SK-N-SH (cell line): ENCODE measurements around the gene CARMIL3. TPM values are rescaled to one million over a fixed set of nuclear protein-coding genes. Genes with fewer than 3 reads are reported as not detected.

Source experiments
- CTCF ChIA-PET: fragments of 300-600, 350-600 bp; formaldehyde crosslinking; extraction: SDS; loops from one replicate; lab custom pipeline; 2021; lab: Yijun Ruan, JAX
- POLR2A ChIA-PET: fragments of 350-600 bp; sonication (Branson Sonifier 250); formaldehyde crosslinking; extraction: SDS; loops from one replicate; lab custom pipeline; 2020; ENCODE audit warnings: antibody characterized with exemption, inconsistent platforms; lab: Yijun Ruan, JAX
- DNase-seq: peaks from one replicate; pipeline ENCODE4 v3.0.0; 2012
- H2AFZ ChIP-seq: fragments of 200-600 bp; sonication (generic); 2 replicates; pipeline ENCODE4 v1.8.1; 2016; ENCODE audit warnings: antibody characterized with exemption, mild to moderate bottlenecking, low read depth
- H3F3A ChIP-seq: fragments of 200-600 bp; sonication (generic); replicated peaks from 2 replicates; pipeline ENCODE3; 2016; ENCODE audit warnings: antibody characterized with exemption, mild to moderate bottlenecking; ENCODE audit not compliant: insufficient read depth
- H3K27ac ChIP-seq, 2 experiments: fragments of 200-500 bp in 1 of 2; fragments of 200-600 bp in 1 of 2; sonication (Bioruptor generic) in 1 of 2; sonication (generic), shearing (Covaris generic) in 1 of 2; 2 replicates each; pipeline versions ENCODE4 v1.5.1 to v1.6.1; 2014 to 2016; ENCODE audit warnings: low read depth in 2 of 2, inconsistent platforms in 1 of 2, low read length in 1 of 2, mild to moderate bottlenecking in 1 of 2, mixed read lengths in 1 of 2
- H3K27me3 ChIP-seq: fragments of 200-600 bp; sonication (generic), shearing (Covaris generic); 2 replicates; pipeline ENCODE4 v1.6.1; 2016; ENCODE audit warnings: mixed run types; ENCODE audit not compliant: insufficient read depth
- H3K36me3 ChIP-seq, 2 experiments: fragments of 200-500 bp in 1 of 2; fragments of 200-600 bp in 1 of 2; sonication (Bioruptor generic) in 1 of 2; sonication (generic) in 1 of 2; replicated peaks in 1 of 2; 2 replicates each; pipeline versions ENCODE3 to v1.5.1; 2014 to 2016; ENCODE audit warnings: low read length in 1 of 2, mild to moderate bottlenecking in 1 of 2; ENCODE audit not compliant: insufficient read depth in 2 of 2, control insufficient read depth in 1 of 2
- H3K4me1 ChIP-seq, 2 experiments: fragments of 200-500 bp in 1 of 2; fragments of 200-600 bp in 1 of 2; sonication (Bioruptor generic) in 1 of 2; sonication (generic), shearing (Covaris generic) in 1 of 2; 2 replicates each; pipeline versions ENCODE4 v1.5.1 to v1.6.1; 2014 to 2016; ENCODE audit warnings: low read depth in 1 of 2, low read length in 1 of 2, mixed run types in 1 of 2; ENCODE audit not compliant: insufficient read depth in 2 of 2, control insufficient read depth in 1 of 2
- H3K4me2 ChIP-seq: fragments of 200-600 bp; sonication (generic), shearing (Covaris generic); 2 replicates; pipeline ENCODE4 v1.6.1; 2017; ENCODE audit warnings: mixed run types
- H3K4me3 ChIP-seq, 2 experiments: fragments of 200-500 bp in 1 of 2; fragments of 200-600 bp in 1 of 2; sonication (Bioruptor generic) in 1 of 2; sonication (generic), shearing (Covaris generic) in 1 of 2; 2 replicates each; pipeline versions ENCODE4 v1.5.1 to v1.8.1; 2014 to 2016; ENCODE audit warnings: low read depth in 2 of 2, inconsistent platforms in 1 of 2, low read length in 1 of 2, mild to moderate bottlenecking in 1 of 2, mixed read lengths in 1 of 2, moderate library complexity in 1 of 2
- H3K79me2 ChIP-seq: fragments of 200-600 bp; sonication (generic); 2 replicates; pipeline ENCODE4 v1.8.1; 2017; ENCODE audit warnings: mild to moderate bottlenecking; ENCODE audit not compliant: insufficient read depth
- H3K9ac ChIP-seq: fragments of 200-600 bp; sonication (generic); 2 replicates; pipeline ENCODE4 v1.6.1; 2017; ENCODE audit warnings: mixed run types
- H3K9me2 ChIP-seq: fragments of 200-600 bp; sonication (generic); 2 replicates; pipeline ENCODE4 v1.6.1; 2017; ENCODE audit warnings: mixed run types
- H3K9me3 ChIP-seq: fragments of 200-600 bp; sonication (generic); 2 replicates; pipeline ENCODE4 v1.6.1; 2017; ENCODE audit warnings: mixed run types, mild to moderate bottlenecking, moderate library complexity
- H4K20me1 ChIP-seq: fragments of 200-600 bp; sonication (generic); 2 replicates; pipeline ENCODE4 v1.6.1; 2017; ENCODE audit warnings: mild to moderate bottlenecking, mixed run types; ENCODE audit not compliant: insufficient read depth
- CHD2 ChIP-seq: fragments of 150-350 bp; IDR thresholded peaks from 2 replicates; pipeline ENCODE4 v1.6.1; 2018; ENCODE audit warnings: low read length; ENCODE audit not compliant: partially characterized antibody
- EZH2phosphoT487 ChIP-seq: fragments of 200-600 bp; sonication (generic); IDR thresholded peaks from 2 replicates; pipeline ENCODE4 v1.6.1; 2017; ENCODE audit warnings: low read depth, mixed run types, mild to moderate bottlenecking, antibody characterized with exemption, moderate library complexity, borderline replicate concordance
- FOSL2 ChIP-seq: IDR thresholded peaks from 2 replicates; pipeline ENCODE4 v1.4.0; 2012; ENCODE audit warnings: low read depth, mild to moderate bottlenecking, moderate library complexity, borderline replicate concordance
- FOXJ3 ChIP-seq: sonication (generic); formaldehyde crosslinking; IDR thresholded peaks from 2 replicates; pipeline ENCODE4 v1.5.1; 2020; ENCODE audit warnings: mild to moderate bottlenecking, missing genetic modification reagents
- GABPA ChIP-seq: IDR thresholded peaks from 2 replicates; pipeline ENCODE4 v1.4.0; 2012; ENCODE audit warnings: low read depth, mild to moderate bottlenecking
- GATA2 ChIP-seq: sonication (generic); formaldehyde crosslinking; IDR thresholded peaks from 2 replicates; pipeline ENCODE4 v1.5.0; 2020; ENCODE audit warnings: mild to moderate bottlenecking, missing genetic modification reagents
- MXI1 ChIP-seq: IDR thresholded peaks from 2 replicates; pipeline ENCODE4 v1.6.1; 2012; ENCODE audit warnings: mild to moderate bottlenecking, low read depth, low read length, improper control_type of control experiment
- NRF1 ChIP-seq: IDR thresholded peaks from 2 replicates; pipeline ENCODE4 v1.6.1; 2012; ENCODE audit warnings: low read depth, mild to moderate bottlenecking, low read length
- PBX3 ChIP-seq: IDR thresholded peaks from 2 replicates; pipeline ENCODE4; 2012
- POLR2AphosphoS5 ChIP-seq: IDR thresholded peaks from 2 replicates; pipeline ENCODE4 v1.6.1; 2012; ENCODE audit warnings: low read depth, low read length
- RCOR1 ChIP-seq: fragments of 150-350 bp; IDR thresholded peaks from 2 replicates; pipeline ENCODE4 v1.6.1; 2017; ENCODE audit warnings: antibody characterized with exemption, low read length
- REST ChIP-seq: IDR thresholded peaks from 2 replicates; pipeline ENCODE4 v1.6.1; 2012; ENCODE audit warnings: mild to moderate bottlenecking, low read depth, low read length, moderate library complexity
- RXRA ChIP-seq: IDR thresholded peaks from 2 replicates; pipeline ENCODE4 v1.4.0; 2012; ENCODE audit warnings: low read depth, mild to moderate bottlenecking, borderline replicate concordance
- SIN3A ChIP-seq: IDR thresholded peaks from 2 replicates; pipeline ENCODE4 v1.6.1; 2012; ENCODE audit warnings: low read depth, mild to moderate bottlenecking, low read length, moderate library complexity, borderline replicate concordance
- TCF12 ChIP-seq: IDR thresholded peaks from 2 replicates; pipeline ENCODE4 v1.4.0; 2012
- USF1 ChIP-seq: IDR thresholded peaks from 2 replicates; pipeline ENCODE4 v1.4.0; 2012; ENCODE audit warnings: low read depth, borderline replicate concordance
- USF2 ChIP-seq: fragments of 150-350 bp; IDR thresholded peaks from 2 replicates; pipeline ENCODE4 v1.6.1; 2017; ENCODE audit warnings: antibody characterized with exemption, low read length, low read depth, borderline replicate concordance
- YY1 ChIP-seq: IDR thresholded peaks from 2 replicates; pipeline ENCODE4 v1.4.0; 2012; ENCODE audit warnings: low read depth, mild to moderate bottlenecking
- WGBS: methylation state at CpG from one replicate; pipeline ENCODE4 v1.1.6; 2017; ENCODE audit warnings: low lambda C conversion rate; 5-methylcytosine and 5-hydroxymethylcytosine counted together
- polyA plus RNA-seq, 3 experiments: library from polyadenylated mRNA; depleted of rRNA; stranded (reverse); fragments of >200 nt; gene quantifications; 2 replicates each; pipeline ENCODE4 v1.2.3, GENCODE V29; 2012

CARMIL3 gene
- polyA plus RNA-seq, 1 of the 3 experiments (the other 2 are of a cell fraction): 0.43 TPM

GRCh38 chr14:24098229-24098926, 46.6 kb downstream of the CARMIL3 start:
- peaks cover 3 to 19% of the 10 kb centered on the region in 2 experiments for H3K36me3 ChIP-seq
- WGBS: 98% methylated on average over 8 of the region's 16 CpGs
- peaks cover 3% of the 10 kb centered on the region for H3F3A ChIP-seq
- H3K4me3 ChIP-seq: no peak overlapping the region
- H3K79me2 ChIP-seq: peaks cover 16% of the 10 kb centered on the region
- no peaks in the 10 kb centered on the region for H3K9me3 ChIP-seq
- H3K4me2 ChIP-seq: no peak overlapping the region
- CTCF ChIA-PET: interaction anchor here (13.8 to 25.4 kb wide), 2 partner anchors 8 to 33 kb away, joined by 219 to 1159 read pairs; partner anchors contain the start of genes CARMIL3 and CPNE6
- no peak for TF ChIP-seq TCF12
- TF ChIP-seq USF2: no peak
- TF ChIP-seq PBX3: no peak
- TF ChIP-seq CHD2: no peak
- no peak for TF ChIP-seq FOXJ3 (CRISPR knock-in tag)
- TF ChIP-seq GATA2 (CRISPR knock-in tag): no peak
- no peak for TF ChIP-seq GABPA
- TF ChIP-seq MXI1: no peak
- no peak for TF ChIP-seq FOSL2
- TF ChIP-seq, all 33 proteins: peak for 0
- no peaks in the 10 kb centered on the region for H3K27me3 ChIP-seq
- H3K4me1 ChIP-seq: peaks cover 12 to 16% of the 10 kb centered on the region in 2 experiments; a peak in 2 of 4 replicates
- POLR2A ChIA-PET: interaction anchor here (1.3 kb wide), 1 partner anchor 16 kb away, joined by 3 read pairs; the partner anchor contains the start of genes DCAF11 and NRL
- no peak for DNase-seq
- no peak overlapping the region for H2AFZ ChIP-seq
- no peaks in the 10 kb centered on the region for H4K20me1 ChIP-seq
- no peak overlapping the region for H3K27ac ChIP-seq
- H3K9me2 ChIP-seq: no peaks in the 10 kb centered on the region
- no peak overlapping the region for H3K9ac ChIP-seq

GRCh38 chr14:24098927-24099813, 47.4 kb downstream of the CARMIL3 start:
- H4K20me1 ChIP-seq: no peaks in the 10 kb centered on the region
- peaks cover 12% of the 10 kb centered on the region in 2 experiments; a peak in 2 of 4 replicates for H3K4me1 ChIP-seq
- WGBS: 91% methylated on average over 6 of the region's 17 CpGs
- peaks cover 16% of the 10 kb centered on the region for H3K79me2 ChIP-seq
- peaks cover 3 to 23% of the 10 kb centered on the region in 2 experiments for H3K36me3 ChIP-seq
- no peaks in the 10 kb centered on the region for H3K9me2 ChIP-seq
- no peaks in the 10 kb centered on the region for H3K9me3 ChIP-seq
- no peak overlapping the region for H2AFZ ChIP-seq
- POLR2A ChIA-PET: interaction anchor here (1.3 kb wide), 1 partner anchor 15 kb away, joined by 3 read pairs; the partner anchor contains the start of genes DCAF11 and NRL
- no peak overlapping the region for H3K4me2 ChIP-seq
- CTCF ChIA-PET: interaction anchor here (0.9 to 25.4 kb wide), 3 partner anchors 7 to 33 kb away, joined by 3 to 1159 read pairs (median 219); partner anchors contain the start of genes CARMIL3 and CPNE6
- H3K9ac ChIP-seq: no peak overlapping the region
- DNase-seq: no peak
- TF ChIP-seq YY1 (no peak), RCOR1 (no peak), NRF1 (no peak), POLR2AphosphoS5 (no peak), EZH2phosphoT487 (no peak), RXRA (no peak), SIN3A (no peak), REST (no peak), USF1 (no peak)
- H3K27me3 ChIP-seq: no peaks in the 10 kb centered on the region
- H3K27ac ChIP-seq: no peak overlapping the region
- H3F3A ChIP-seq: peaks cover 3% of the 10 kb centered on the region
- no peak overlapping the region for H3K4me3 ChIP-seq
